A549 (cell line): Measurements from ENCODE around the gene PKLR. TPM values are rescaled to one million over a fixed set of nuclear protein-coding genes. Genes with fewer than 3 reads are reported as not detected.
A peak's percentile ranks its signal among the peaks of the same experiment; 100 is the strongest.

ENCODE experiments used
- BHLHE40 ChIP-seq: IDR thresholded peaks from 2 replicates; pipeline ENCODE4 v1.6.1; 2012; ENCODE audit warnings: low read depth, low read length, inconsistent platforms
- CBX2 ChIP-seq: fragments of 200-600 bp; sonication (generic); IDR thresholded peaks from 2 replicates; pipeline ENCODE4 v1.6.1; 2016; ENCODE audit warnings: low read depth, mild to moderate bottlenecking, borderline replicate concordance
- CBX8 ChIP-seq: fragments of 200-600 bp; sonication (generic); IDR thresholded peaks from 2 replicates; pipeline ENCODE4 v1.6.1; 2016
- CEBPB ChIP-seq, 2 experiments: fragments of >200 bp in 1 of 2; sonication (Bioruptor Twin) in 1 of 2; formaldehyde crosslinking in 1 of 2; IDR thresholded peaks; 2 replicates each; pipeline ENCODE4 v1.6.1; 2012 to 2016
- ESRRA ChIP-seq: fragments of 150-350 bp; IDR thresholded peaks from 2 replicates; pipeline ENCODE4 v1.6.1; 2014; ENCODE audit warnings: mild to moderate bottlenecking, low read length, borderline replicate concordance
- FOXS1 ChIP-seq: fragments of 250-450 bp; sonication (Bioruptor Pico); IDR thresholded peaks from 2 replicates; pipeline ENCODE4 v1.5.0; 2020; ENCODE audit warnings: mild to moderate bottlenecking, moderate library complexity
- GATA3 ChIP-seq: IDR thresholded peaks from 2 replicates; pipeline ENCODE4 v1.6.1; 2012; ENCODE audit warnings: borderline replicate concordance
- HDAC2 ChIP-seq: fragments of 200-600 bp; sonication (generic); IDR thresholded peaks from 2 replicates; pipeline ENCODE4 v1.6.1; 2016
- JUN ChIP-seq, 2 experiments: fragments of >200 bp; sonication (Bioruptor Twin); formaldehyde crosslinking; IDR thresholded peaks; 2 replicates in 1 of 2; 3 replicates in 1 of 2; pipeline ENCODE4 v1.6.1; 2016 to 2017
- MAFK ChIP-seq: fragments of 450-650 bp; IDR thresholded peaks from 2 replicates; pipeline ENCODE4 v1.6.1; 2014; ENCODE audit not compliant: partially characterized antibody
- MYC ChIP-seq: IDR thresholded peaks from 2 replicates; pipeline ENCODE4 v1.6.1; 2012; ENCODE audit warnings: mild to moderate bottlenecking, inconsistent platforms, low read length, improper control_type of control experiment, borderline replicate concordance
- NPAS2 ChIP-seq: fragments of 250-450 bp; sonication (Bioruptor Pico); IDR thresholded peaks from 2 replicates; pipeline ENCODE4 v1.8.0; 2022; ENCODE audit warnings: mild to moderate bottlenecking, moderate library complexity, borderline replicate concordance
- POLR2A ChIP-seq: IDR thresholded peaks from 2 replicates; pipeline ENCODE4 v1.6.1; 2012; ENCODE audit warnings: mild to moderate bottlenecking, low read length
- RCOR1 ChIP-seq: fragments of 150-350 bp; IDR thresholded peaks from 2 replicates; pipeline ENCODE4 v1.6.1; 2014; ENCODE audit warnings: antibody characterized with exemption, low read length, low read depth
- RFX5 ChIP-seq: fragments of 450-650 bp; IDR thresholded peaks from 2 replicates; pipeline ENCODE4 v1.7.1; 2014; ENCODE audit warnings: antibody characterized with exemption, mild to moderate bottlenecking, moderate library complexity
- SREBF2 ChIP-seq: fragments of 450-650 bp; IDR thresholded peaks from 2 replicates; pipeline ENCODE4 v1.6.1; 2014; ENCODE audit warnings: mild to moderate bottlenecking, moderate library complexity
- TP53 ChIP-seq: fragments of 250-450 bp; sonication (Bioruptor Pico); IDR thresholded peaks from 2 replicates; pipeline ENCODE4 v1.5.0; 2021; ENCODE audit warnings: mild to moderate bottlenecking, moderate library complexity
- ZC3H11A ChIP-seq: fragments of 450-650 bp; IDR thresholded peaks from 2 replicates; pipeline ENCODE4 v1.6.1; 2014; ENCODE audit warnings: antibody characterized with exemption, mild to moderate bottlenecking
- ZFP36 ChIP-seq: fragments of 450-650 bp; IDR thresholded peaks from 2 replicates; pipeline ENCODE4 v1.6.1; 2014; ENCODE audit warnings: borderline replicate concordance; ENCODE audit not compliant: partially characterized antibody
- polyA plus RNA-seq, 4 experiments: library from polyadenylated mRNA; depleted of rRNA in 3 of 4; stranded (reverse); fragments of >200 nt; fragmentation: RNase III in 1 of 4; extraction: RNeasy Plus Mini Kit Qiagen cat#74134 plus additional on column Dnase treatment in 1 of 4; gene quantifications; 2 replicates in 3 of 4; 3 replicates in 1 of 4; pipeline ENCODE4 v1.2.3, GENCODE V29; 2011 to 2017
- TF ChIP-seq, protein P1 (sequence below): fragments of 200-600 bp; sonication (generic); IDR thresholded peaks from 2 replicates; pipeline ENCODE4 v1.6.1; 2016; ENCODE audit warnings: antibody characterized with exemption, mild to moderate bottlenecking, moderate library complexity
- TF ChIP-seq, protein P2 (sequence below): IDR thresholded peaks from 2 replicates; pipeline ENCODE4 v1.6.1; 2012; ENCODE audit warnings: low read depth, borderline replicate concordance
- TF ChIP-seq, protein P3 (sequence below): IDR thresholded peaks from 2 replicates; pipeline ENCODE4 v1.6.1; 2012
- TF ChIP-seq, protein P4 (sequence below): fragments of 450-650 bp; IDR thresholded peaks from 2 replicates; pipeline ENCODE4 v1.6.1; 2014; ENCODE audit warnings: antibody characterized with exemption
- TF ChIP-seq, protein P5 (sequence below): fragments of >200 bp; sonication (Bioruptor Twin); formaldehyde crosslinking; IDR thresholded peaks from 3 replicates; pipeline ENCODE4 v1.6.1; 2016
- TF ChIP-seq, protein P6 (sequence below): fragments of 150-350 bp; IDR thresholded peaks from 2 replicates; pipeline ENCODE4 v1.6.1; 2014; ENCODE audit warnings: low read depth, mild to moderate bottlenecking, low read length

Gene PKLR
- polyA plus RNA-seq, 2 of the 4 experiments (the other 2 are of a cell fraction) = 0.03 TPM; not detected in 1

DNA sequence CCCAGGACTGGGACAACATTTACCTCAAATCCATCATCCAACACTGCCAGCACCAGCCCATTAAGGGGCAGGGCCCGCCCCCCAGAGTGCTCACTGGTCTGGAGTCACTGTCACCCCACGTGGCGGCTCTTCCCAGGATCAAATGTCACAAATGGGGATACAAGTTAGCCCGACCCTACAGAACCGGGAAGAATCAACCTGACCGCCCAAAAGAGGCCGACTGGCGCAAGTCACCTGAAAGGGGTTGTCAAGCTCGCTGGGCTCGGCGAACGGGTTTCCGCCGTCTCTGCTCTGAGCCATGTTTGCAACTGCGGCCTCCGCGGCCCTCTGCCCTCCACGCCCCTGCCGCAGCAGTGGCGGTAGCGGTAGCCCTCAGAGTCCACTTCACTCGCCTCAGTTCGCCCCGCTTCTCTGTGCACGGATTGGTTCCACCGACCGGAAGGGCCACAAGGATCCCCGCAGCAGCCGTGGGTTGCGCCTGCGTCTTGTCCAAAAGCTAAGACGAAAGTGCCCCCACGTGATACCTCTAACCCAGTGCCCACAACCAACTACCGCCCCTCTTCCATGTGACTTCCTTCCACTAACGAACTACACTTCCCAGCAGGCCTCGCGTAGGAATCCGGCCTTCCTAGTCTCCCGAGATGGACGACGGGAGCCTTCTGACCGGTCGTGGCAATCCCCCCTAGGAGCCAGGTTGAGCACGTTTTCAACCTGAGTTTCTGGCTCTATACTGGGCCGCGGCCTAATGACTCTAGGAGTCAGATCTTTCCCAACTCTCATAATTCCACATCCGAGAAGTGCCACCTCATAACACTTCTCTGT lies 39.2 kb downstream of the PKLR start, which contains the start of gene SCAMP3 (continued):
- TF ChIP-seq, protein P1, sequence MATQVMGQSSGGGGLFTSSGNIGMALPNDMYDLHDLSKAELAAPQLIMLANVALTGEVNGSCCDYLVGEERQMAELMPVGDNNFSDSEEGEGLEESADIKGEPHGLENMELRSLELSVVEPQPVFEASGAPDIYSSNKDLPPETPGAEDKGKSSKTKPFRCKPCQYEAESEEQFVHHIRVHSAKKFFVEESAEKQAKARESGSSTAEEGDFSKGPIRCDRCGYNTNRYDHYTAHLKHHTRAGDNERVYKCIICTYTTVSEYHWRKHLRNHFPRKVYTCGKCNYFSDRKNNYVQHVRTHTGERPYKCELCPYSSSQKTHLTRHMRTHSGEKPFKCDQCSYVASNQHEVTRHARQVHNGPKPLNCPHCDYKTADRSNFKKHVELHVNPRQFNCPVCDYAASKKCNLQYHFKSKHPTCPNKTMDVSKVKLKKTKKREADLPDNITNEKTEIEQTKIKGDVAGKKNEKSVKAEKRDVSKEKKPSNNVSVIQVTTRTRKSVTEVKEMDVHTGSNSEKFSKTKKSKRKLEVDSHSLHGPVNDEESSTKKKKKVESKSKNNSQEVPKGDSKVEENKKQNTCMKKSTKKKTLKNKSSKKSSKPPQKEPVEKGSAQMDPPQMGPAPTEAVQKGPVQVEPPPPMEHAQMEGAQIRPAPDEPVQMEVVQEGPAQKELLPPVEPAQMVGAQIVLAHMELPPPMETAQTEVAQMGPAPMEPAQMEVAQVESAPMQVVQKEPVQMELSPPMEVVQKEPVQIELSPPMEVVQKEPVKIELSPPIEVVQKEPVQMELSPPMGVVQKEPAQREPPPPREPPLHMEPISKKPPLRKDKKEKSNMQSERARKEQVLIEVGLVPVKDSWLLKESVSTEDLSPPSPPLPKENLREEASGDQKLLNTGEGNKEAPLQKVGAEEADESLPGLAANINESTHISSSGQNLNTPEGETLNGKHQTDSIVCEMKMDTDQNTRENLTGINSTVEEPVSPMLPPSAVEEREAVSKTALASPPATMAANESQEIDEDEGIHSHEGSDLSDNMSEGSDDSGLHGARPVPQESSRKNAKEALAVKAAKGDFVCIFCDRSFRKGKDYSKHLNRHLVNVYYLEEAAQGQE = peak; percentile 86
- peak; percentile 81 for TF ChIP-seq MYC
- TF ChIP-seq CEBPB (IDR thresholded peaks at IDR 0.05) = no peak
- TF ChIP-seq POLR2A = peak; percentile 84
- TF ChIP-seq ZC3H11A = no peak
- TF ChIP-seq SREBF2 = no peak
- TF ChIP-seq TP53 (CRISPR knock-in tag) = no peak
- TF ChIP-seq ZFP36 = no peak
- TF ChIP-seq CBX8 = no peak
- TF ChIP-seq GATA3 = no peak
- TF ChIP-seq RFX5 = no peak
- TF ChIP-seq RCOR1 = no peak
- no peak for TF ChIP-seq ESRRA
- TF ChIP-seq, protein P2, sequence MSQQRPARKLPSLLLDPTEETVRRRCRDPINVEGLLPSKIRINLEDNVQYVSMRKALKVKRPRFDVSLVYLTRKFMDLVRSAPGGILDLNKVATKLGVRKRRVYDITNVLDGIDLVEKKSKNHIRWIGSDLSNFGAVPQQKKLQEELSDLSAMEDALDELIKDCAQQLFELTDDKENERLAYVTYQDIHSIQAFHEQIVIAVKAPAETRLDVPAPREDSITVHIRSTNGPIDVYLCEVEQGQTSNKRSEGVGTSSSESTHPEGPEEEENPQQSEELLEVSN = no peak
- no peak for TF ChIP-seq NPAS2 (CRISPR knock-in tag)
- TF ChIP-seq MAFK = no peak
- no peak for TF ChIP-seq CBX2
- TF ChIP-seq, protein P3, sequence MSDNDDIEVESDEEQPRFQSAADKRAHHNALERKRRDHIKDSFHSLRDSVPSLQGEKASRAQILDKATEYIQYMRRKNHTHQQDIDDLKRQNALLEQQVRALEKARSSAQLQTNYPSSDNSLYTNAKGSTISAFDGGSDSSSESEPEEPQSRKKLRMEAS = peak; percentile 86
- TF ChIP-seq, protein P4, sequence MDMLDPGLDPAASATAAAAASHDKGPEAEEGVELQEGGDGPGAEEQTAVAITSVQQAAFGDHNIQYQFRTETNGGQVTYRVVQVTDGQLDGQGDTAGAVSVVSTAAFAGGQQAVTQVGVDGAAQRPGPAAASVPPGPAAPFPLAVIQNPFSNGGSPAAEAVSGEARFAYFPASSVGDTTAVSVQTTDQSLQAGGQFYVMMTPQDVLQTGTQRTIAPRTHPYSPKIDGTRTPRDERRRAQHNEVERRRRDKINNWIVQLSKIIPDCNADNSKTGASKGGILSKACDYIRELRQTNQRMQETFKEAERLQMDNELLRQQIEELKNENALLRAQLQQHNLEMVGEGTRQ = peak; percentile 99
- TF ChIP-seq HDAC2 = no peak
- TF ChIP-seq, protein P5, sequence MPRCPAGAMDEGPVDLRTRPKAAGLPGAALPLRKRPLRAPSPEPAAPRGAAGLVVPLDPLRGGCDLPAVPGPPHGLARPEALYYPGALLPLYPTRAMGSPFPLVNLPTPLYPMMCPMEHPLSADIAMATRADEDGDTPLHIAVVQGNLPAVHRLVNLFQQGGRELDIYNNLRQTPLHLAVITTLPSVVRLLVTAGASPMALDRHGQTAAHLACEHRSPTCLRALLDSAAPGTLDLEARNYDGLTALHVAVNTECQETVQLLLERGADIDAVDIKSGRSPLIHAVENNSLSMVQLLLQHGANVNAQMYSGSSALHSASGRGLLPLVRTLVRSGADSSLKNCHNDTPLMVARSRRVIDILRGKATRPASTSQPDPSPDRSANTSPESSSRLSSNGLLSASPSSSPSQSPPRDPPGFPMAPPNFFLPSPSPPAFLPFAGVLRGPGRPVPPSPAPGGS = no peak; the same call in 2 of the 3 replicates
- TF ChIP-seq, protein P6, sequence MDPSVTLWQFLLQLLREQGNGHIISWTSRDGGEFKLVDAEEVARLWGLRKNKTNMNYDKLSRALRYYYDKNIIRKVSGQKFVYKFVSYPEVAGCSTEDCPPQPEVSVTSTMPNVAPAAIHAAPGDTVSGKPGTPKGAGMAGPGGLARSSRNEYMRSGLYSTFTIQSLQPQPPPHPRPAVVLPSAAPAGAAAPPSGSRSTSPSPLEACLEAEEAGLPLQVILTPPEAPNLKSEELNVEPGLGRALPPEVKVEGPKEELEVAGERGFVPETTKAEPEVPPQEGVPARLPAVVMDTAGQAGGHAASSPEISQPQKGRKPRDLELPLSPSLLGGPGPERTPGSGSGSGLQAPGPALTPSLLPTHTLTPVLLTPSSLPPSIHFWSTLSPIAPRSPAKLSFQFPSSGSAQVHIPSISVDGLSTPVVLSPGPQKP = no peak
- no peak for TF ChIP-seq BHLHE40
- peak; percentile 82 to 87 for TF ChIP-seq JUN (IDR thresholded peaks at IDR 0.05)
- TF ChIP-seq FOXS1 (CRISPR knock-in tag) = no peak
- TF ChIP-seq, all 56 proteins: peak for 17
